Endometrial microvascular endothelial cells (primary cell): ENCODE data around the gene RBFOX1. TPM values are rescaled to one million over a fixed set of nuclear protein-coding genes. Genes with fewer than 3 reads are reported as not detected.

Experiments
- in situ Hi-C: cut with HindIII; loops from 2 replicates; pipeline ENCODE4 v1.10.0; 2017; ENCODE audit warnings: low sequenced_read_pairs, low pct_unique_long_range_greater_than_20kb; ENCODE audit errors: inconsistent ontology term
- total RNA-seq: library from RNA; depleted of rRNA; stranded (reverse); fragments of >200 nt; gene quantifications from one replicate; pipeline ENCODE4 v1.2.3, GENCODE V29; 2015; ENCODE audit errors: inconsistent ontology term

RBFOX1 gene
- total RNA-seq, 1 donor from 2014 or later: not detected

GRCh38 chr16:7680296-7680695 is 347.7 kb downstream of the RBFOX1 start:
- in situ Hi-C loops: no loop called here

GRCh38 chr16:7688811-7689210 is 356.2 kb downstream of the RBFOX1 start:
- in situ Hi-C loops: no loop called here

GRCh38 chr16:7689234-7689633 is 356.6 kb downstream of the RBFOX1 start:
- in situ Hi-C loops: no loop called here

- in situ Hi-C loops: no loop called here
These were observed 358.9 kb downstream of the RBFOX1 start for GRCh38 chr16:7691533-7691932.

- in situ Hi-C loops: no loop called here
These were observed 371.0 kb downstream of the RBFOX1 start for GRCh38 chr16:7703672-7704071.

- in situ Hi-C loops: no loop called here
These were observed 373.2 kb downstream of the RBFOX1 start for GRCh38 chr16:7705885-7706284.

GRCh38 chr16:7709186-7709585 is 376.5 kb downstream of the RBFOX1 start:
- in situ Hi-C loops: no loop called here

- in situ Hi-C loops: no loop called here
These were observed 380.6 kb downstream of the RBFOX1 start for GRCh38 chr16:7713244-7713643.

GRCh38 chr16:7714775-7715174 is 382.1 kb downstream of the RBFOX1 start:
- in situ Hi-C loops: no loop called here

GRCh38 chr16:7716660-7717550 is 384.3 kb downstream of the RBFOX1 start:
- in situ Hi-C loops: no loop called here

GRCh38 chr16:7722761-7723160 is 390.1 kb downstream of the RBFOX1 start:
- in situ Hi-C loops: no loop called here

GRCh38 chr16:7731141-7731540 is 398.5 kb downstream of the RBFOX1 start:
- in situ Hi-C loops: no loop called here

- in situ Hi-C loops: no loop called here
These were observed 403.6 kb downstream of the RBFOX1 start for GRCh38 chr16:7736138-7736665.

GRCh38 chr16:7742626-7743025 is 410.0 kb downstream of the RBFOX1 start:
- in situ Hi-C loops: no loop called here

GRCh38 chr16:7744546-7745264 is 412.1 kb downstream of the RBFOX1 start:
- in situ Hi-C loops: no loop called here

GRCh38 chr16:7745276-7745675 is 412.6 kb downstream of the RBFOX1 start:
- in situ Hi-C loops: no loop called here

- in situ Hi-C loops: no loop called here
These were observed 414.3 kb downstream of the RBFOX1 start for GRCh38 chr16:7746941-7747340.

GRCh38 chr16:7748522-7748921 is 415.9 kb downstream of the RBFOX1 start:
- in situ Hi-C loops: no loop called here

GRCh38 chr16:7755347-7755882 is 422.8 kb downstream of the RBFOX1 start:
- in situ Hi-C loops: no loop called here
